BE2C (cell line): ENCODE measurements around the gene WNT7B.

Experiments
- DNase-seq: peaks from one replicate; pipeline ENCODE4 v3.0.0-alpha.2; 2020
- H3K27me3 ChIP-seq: fragments of 250-450 bp; sonication (Bioruptor Pico); 2 replicates; pipeline ENCODE4 v1.5.1; 2020; ENCODE audit warnings: mild to moderate bottlenecking
- H3K36me3 ChIP-seq: fragments of 250-450 bp; sonication (Bioruptor Pico); 2 replicates; pipeline ENCODE4 v1.5.1; 2020; ENCODE audit warnings: mild to moderate bottlenecking
- H3K4me1 ChIP-seq: fragments of 250-450 bp; sonication (Bioruptor Pico); 2 replicates; pipeline ENCODE4 v1.5.1; 2020
- H3K4me3 ChIP-seq: 2 replicates; pipeline ENCODE4 v1.5.1; 2011; ENCODE audit warnings: low read depth, low read length
- H3K9me3 ChIP-seq: fragments of 250-450 bp; sonication (Bioruptor Pico); 2 replicates; pipeline ENCODE4 v1.5.1; 2020
- TF ChIP-seq, protein P1 (sequence below): IDR thresholded peaks from 2 replicates; pipeline ENCODE4 v1.5.1; 2012; ENCODE audit warnings: mild to moderate bottlenecking, low read depth, low read length

WNT7B gene

DNA sequence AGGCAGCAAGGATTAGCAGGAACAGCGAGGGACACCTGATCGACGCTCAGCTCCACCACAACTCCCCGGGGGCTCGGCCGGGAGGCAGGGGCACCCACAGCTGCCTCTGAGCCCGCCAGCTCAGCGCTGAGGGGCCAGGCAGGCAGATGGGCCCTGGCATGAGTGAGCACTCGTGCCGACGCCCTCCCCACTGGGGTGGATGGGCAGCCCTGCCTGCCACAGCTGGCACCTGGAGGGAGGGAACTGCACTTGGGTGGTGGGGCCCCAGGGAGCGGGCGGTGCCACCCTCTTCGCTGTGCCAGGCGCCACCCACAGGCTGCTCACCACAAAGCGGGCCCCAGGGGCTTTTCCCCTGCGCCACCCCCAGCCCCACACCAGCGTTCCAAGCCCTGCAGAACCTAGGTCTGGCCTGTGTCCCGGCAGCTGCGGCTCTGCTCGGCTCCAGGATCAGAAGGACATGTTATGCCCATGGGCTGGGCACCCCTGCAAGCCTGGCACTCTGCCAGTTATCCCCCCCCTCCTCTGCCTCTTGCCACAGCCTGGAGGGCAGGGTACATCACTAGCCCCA lies 28.8 kb downstream of the WNT7B start:
- peak; percentile 48 for DNase-seq
- Histone ChIP-seq H3K9me3 (no peaks in the 10 kb centered on the region), H3K27me3 (no peaks in the 10 kb centered on the region), H3K4me3 (no peak overlapping the region), H3K4me1 (peaks cover 6% of the 10 kb centered on the region; the same call in 1 of the 2 replicates), H3K36me3 (no peaks in the 10 kb centered on the region)
- TF ChIP-seq, protein P1, sequence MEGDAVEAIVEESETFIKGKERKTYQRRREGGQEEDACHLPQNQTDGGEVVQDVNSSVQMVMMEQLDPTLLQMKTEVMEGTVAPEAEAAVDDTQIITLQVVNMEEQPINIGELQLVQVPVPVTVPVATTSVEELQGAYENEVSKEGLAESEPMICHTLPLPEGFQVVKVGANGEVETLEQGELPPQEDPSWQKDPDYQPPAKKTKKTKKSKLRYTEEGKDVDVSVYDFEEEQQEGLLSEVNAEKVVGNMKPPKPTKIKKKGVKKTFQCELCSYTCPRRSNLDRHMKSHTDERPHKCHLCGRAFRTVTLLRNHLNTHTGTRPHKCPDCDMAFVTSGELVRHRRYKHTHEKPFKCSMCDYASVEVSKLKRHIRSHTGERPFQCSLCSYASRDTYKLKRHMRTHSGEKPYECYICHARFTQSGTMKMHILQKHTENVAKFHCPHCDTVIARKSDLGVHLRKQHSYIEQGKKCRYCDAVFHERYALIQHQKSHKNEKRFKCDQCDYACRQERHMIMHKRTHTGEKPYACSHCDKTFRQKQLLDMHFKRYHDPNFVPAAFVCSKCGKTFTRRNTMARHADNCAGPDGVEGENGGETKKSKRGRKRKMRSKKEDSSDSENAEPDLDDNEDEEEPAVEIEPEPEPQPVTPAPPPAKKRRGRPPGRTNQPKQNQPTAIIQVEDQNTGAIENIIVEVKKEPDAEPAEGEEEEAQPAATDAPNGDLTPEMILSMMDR = no peak

DNA sequence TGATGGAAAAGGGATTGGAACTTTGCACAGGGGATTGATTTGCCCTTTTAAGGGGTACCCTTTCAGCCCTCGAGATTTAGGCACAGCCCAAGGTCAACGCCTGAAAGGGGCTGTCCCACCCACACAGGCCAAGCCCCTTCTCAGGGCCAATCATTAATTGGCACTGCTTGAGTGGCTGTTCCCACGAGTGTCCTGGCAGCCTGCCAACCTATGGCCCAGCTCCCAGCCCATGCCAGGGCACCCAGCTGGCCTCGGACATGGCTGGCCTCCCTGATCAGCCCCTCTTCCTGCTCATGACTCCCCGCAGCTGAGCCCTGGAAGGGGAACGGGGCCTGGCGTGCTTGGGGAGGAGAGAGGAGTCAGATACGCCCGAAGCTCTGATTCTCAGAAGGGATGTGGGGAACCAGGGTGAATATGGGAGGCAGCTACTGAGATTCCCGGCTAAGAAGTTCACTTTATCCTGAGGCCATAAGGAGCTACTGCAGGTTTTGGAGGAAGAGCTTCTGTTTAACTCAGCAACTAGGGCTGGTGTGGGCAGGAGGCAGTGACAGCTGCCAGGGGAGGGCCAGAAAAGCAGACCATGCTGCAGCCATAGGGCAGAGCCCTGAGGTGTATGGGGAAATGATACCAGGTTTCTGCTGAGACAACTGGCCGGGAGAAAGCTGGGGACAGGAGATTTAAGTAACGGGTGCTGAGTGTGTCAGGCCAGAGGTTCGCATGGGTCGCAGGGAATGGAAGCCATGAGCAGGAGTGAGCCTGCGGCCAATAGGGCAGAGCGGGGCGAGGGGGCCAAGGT lies 30.0 kb downstream of the WNT7B start:
- Histone ChIP-seq H3K27me3 (no peaks in the 10 kb centered on the region), H3K9me3 (no peaks in the 10 kb centered on the region), H3K4me3 (no peak overlapping the region), H3K36me3 (no peaks in the 10 kb centered on the region), H3K4me1 (peaks cover 2% of the 10 kb centered on the region; the same call in 1 of the 2 replicates)
- TF ChIP-seq, protein P1 = no peak
- DNase-seq = no peak

DNA sequence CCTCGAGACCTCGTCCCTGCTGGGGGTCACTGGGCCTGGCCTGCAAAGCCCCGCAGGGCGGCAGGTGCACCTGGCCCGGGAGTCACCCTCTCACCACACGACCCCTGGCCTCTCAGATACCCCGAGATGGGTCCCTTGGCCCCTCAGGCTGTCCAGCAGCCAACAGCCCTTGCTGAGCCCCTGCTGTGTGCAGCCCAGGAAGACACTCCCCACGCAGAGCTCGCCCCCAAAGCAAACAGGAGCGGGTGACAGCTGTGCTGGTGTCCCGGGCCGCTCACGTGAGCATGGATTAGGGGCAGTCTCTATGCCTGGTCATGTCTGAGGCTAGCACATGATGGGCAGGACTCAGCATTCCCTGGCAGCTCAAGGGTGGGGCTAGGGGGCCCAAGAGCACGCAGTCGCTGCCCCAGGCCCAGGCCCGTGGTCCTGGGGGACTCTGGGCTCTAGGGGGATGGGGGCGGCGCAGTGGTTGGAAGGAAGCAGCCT lies 31.3 kb downstream of the WNT7B start:
- Histone ChIP-seq H3K4me1 (peaks cover 2% of the 10 kb centered on the region; the same call in 1 of the 2 replicates), H3K9me3 (no peaks in the 10 kb centered on the region), H3K4me3 (no peak overlapping the region), H3K36me3 (no peaks in the 10 kb centered on the region), H3K27me3 (no peaks in the 10 kb centered on the region)
- DNase-seq = no peak
- TF ChIP-seq, protein P1 = no peak

DNA sequence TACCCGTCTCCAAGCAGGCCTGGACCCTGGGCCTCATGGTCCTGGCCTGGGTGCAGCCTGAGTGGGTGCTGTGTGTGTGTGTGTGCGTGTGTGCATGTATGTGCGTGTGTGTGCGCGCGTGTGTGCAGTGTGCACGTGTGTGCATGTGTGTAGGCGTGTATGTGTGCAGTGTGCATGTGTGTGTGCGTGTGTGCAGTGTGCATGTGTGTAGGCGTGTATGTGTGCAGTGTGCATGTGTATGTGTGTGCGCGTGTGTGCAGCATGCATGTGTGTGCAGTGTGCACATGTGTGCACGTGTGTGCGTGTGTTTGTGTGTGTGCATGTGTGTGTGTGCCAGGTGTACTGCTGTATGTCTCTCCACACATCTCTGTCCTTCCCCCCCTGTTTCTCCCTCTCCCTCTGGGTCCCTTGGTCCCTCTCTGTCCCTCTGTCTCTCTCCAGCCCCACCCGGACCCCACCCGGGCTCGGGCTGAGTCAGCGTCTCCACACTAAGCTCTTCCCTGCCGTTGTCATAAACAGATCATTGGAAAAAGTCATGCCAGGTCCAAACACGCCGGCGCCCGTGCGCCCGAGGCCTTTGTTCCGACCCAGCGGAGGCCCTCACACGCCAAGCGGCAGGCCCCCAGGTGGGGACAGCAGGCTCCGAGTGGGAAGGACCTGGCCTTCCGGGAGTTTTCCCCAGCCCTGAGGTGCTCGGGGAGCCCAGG lies 34.0 kb downstream of the WNT7B start:
- Histone ChIP-seq H3K27me3 (no peaks in the 10 kb centered on the region), H3K9me3 (no peaks in the 10 kb centered on the region), H3K4me1 (peaks cover 2% of the 10 kb centered on the region; the same call in 1 of the 2 replicates), H3K4me3 (no peak overlapping the region), H3K36me3 (no peaks in the 10 kb centered on the region)
- TF ChIP-seq, protein P1 = no peak
- DNase-seq = no peak

DNA sequence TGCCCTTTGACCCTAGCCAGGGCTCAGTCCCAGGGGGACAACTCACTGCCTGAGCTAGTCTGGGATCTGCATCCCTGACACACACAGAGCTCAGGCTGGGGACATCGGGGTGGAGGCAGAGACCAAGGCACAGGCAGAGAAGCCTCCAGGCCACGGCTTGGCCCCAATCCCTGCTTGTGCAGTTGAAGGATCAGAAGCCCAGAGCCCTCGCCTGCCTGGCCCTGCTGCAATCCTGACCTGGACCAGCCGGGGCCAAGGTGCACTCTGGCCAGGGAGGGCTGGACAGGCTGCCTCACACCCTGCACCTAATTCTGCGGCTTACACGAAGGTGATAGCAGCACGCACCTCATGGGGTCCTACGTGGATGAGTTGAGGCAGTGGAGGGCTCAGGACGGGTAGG lies 34.6 kb downstream of the WNT7B start:
- no peaks in the 10 kb centered on the region for H3K9me3 ChIP-seq
- peaks cover 2% of the 10 kb centered on the region; the same call in 1 of the 2 replicates for H3K4me1 ChIP-seq
- H3K4me3 ChIP-seq = no peak overlapping the region
- no peak for DNase-seq
- no peaks in the 10 kb centered on the region for H3K36me3 ChIP-seq
- H3K27me3 ChIP-seq = no peaks in the 10 kb centered on the region
- TF ChIP-seq, protein P1 = no peak
